Measurements from ENCODE around the gene RBM22.

RBM22 gene

DNA sequence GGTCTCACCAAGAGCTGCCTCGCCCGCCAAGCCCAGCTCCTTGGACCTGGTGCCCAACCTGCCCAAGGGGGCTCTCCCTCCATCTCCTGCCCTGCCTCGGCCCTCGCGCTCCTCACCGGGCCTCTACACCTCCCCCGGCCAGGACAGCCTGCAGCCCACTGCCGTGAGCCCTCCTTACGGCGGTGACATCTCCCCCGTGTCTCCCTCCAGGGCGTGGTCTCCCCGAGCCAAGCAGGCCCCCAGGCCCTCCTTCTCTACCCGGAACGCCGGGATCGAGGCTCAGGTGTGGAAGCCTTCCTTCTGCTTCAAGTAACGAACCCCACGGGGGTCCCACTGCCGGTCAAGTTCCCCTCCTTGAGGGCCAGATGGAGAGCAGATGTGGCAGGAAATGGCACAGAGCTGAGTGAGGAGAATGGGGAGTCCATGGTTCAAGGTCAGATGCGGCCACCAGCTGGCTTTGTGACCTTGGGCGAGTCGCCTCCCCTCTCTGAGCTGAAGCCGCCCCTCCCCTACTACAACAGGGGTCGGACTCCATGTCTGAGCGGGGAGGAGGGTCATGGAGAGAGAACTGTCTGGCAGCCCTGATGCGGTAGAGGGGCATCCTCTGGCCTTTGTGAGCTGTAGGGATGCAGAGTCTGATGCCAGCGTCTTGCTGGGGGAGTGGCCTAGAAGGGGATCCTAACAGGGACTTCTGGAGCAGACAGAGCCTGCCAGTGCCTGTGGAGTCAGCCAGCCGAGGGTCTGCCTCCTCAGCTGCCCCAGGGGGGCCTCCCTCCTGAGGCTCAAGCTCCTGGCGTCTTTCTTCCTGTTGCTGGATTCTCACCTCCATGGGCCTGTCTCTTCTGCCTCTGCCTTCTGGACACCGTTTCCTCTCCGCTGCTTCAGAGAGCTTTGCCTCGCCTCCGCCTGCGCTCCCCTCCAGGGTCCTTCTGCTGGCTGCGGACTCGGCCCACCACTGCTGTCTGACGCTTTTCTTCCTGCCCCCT, 50.5 kb downstream of the RBM22 start:
- no peak for DNase-seq

DNA sequence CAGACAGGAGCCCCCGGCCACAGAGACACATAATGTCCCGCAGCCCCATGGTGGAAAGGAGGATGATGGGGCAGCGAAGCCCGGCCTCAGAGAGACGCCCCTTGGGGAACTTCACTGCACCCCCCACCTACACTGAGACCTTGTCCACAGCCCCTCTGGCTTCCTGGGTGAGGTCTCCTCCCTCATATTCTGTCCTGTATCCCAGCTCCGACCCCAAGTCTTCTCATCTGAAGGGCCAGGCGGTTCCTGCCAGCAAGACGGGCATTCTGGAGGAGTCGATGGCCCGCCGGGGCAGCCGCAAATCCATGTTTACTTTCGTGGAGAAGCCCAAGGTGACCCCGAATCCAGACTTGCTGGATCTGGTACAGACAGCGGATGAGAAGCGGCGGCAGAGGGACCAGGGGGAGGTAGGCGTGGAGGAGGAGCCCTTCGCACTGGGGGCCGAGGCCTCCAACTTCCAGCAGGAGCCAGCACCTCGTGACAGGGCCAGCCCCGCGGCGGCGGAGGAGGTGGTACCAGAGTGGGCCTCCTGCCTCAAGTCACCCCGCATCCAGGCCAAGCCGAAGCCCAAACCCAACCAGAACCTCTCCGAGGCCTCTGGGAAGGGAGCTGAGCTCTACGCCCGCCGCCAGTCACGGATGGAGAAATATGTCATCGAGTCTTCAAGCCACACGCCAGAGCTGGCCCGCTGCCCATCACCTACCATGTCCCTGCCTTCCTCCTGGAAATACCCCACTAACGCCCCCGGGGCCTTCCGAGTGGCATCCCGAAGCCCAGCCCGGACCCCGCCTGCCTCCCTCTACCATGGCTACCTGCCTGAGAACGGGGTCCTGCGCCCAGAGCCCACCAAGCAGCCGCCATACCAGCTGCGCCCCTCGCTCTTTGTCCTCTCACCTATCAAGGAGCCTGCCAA, 51.5 kb downstream of the RBM22 start:
- DNase-seq = no peak

- no peak for DNase-seq
Measured at GRCh38 chr5:150648294-150649107, 52.4 kb downstream of the RBM22 start.

DNA sequence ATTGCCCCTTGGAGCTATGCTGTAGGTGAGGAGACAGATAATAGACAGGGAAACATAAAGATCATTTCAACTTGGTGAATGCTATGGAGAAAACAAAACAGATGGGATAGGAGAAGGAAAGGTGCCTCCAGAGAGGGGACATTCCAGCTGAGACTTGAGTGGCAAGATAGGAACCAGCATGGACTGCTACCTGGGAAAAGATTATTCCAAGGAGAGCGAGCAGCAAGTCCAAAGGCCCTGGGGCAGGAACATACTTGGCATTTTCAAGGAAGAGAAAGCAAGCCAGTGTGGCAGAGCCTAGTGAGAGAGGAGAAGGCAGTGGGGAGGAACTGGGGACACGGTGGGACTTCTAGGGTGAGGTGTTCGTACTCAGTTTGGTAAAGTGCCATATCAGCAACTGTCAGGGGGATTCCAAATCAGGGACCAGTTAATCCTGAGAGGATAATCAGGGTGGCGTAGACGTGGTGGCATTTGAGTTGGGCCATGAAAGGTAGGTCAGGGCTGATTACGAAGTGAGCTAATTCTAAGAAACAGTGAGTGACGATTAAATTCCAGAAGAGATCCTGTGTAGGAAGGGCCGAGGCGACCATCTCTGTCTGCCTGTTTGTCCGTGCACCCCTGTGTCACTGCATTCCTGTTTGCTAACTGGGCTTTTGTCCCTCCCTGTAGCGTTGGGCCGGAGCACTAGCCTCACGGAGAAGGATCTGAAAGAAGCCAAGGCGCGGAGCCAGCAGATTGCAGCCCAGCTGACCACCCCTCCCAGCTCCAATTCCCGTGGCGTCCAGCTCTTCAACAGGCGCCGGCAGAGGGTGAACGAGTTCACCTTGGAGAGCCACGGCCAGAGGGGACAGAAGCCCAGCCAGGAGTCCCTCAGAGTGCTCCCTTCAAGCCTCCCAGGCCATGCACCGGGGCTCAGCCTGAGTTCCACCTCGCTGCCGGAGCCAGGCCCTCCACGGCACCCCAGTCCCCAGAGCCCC, 53.3 kb downstream of the RBM22 start:
- no peak for DNase-seq

GRCh38 chr5:150645070-150645700, 55.7 kb downstream of the RBM22 start:
- DNase-seq = no peak

- peak in 1 of 2 experiments; percentile 35 for DNase-seq
Measured at GRCh38 chr5:150644514-150644913, 56.3 kb downstream of the RBM22 start.

GRCh38 chr5:150644058-150644457, 56.8 kb downstream of the RBM22 start:
- DNase-seq = no peak

- DNase-seq = no peak
Measured at GRCh38 chr5:150642991-150643710, 57.7 kb downstream of the RBM22 start.

DNA sequence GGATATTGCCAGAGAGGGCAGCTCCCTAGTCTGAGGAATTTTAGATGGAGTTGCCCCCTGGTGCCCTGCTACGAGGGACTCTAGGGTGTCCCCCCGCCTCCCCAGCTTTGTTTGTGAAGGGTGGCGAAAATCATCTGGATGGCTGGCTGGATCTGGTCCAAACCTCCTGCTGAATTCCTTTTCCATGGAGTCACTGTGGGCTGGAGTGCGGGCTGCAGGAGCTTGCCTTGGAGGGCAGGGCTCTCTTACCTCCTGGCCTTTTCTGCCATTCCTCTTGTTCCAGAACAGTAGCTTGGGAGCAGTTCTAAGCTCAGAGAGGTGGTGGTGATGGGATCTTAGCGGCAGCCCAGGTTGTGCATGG, 58.3 kb downstream of the RBM22 start:
- DNase-seq = no peak

GRCh38 chr5:150641824-150642566, 58.9 kb downstream of the RBM22 start:
- no peak for DNase-seq

GRCh38 chr5:150641006-150641570, 59.8 kb downstream of the RBM22 start:
- no peak for DNase-seq
